ENCODE results near the gene SFXN1.

SFXN1 gene

DNA sequence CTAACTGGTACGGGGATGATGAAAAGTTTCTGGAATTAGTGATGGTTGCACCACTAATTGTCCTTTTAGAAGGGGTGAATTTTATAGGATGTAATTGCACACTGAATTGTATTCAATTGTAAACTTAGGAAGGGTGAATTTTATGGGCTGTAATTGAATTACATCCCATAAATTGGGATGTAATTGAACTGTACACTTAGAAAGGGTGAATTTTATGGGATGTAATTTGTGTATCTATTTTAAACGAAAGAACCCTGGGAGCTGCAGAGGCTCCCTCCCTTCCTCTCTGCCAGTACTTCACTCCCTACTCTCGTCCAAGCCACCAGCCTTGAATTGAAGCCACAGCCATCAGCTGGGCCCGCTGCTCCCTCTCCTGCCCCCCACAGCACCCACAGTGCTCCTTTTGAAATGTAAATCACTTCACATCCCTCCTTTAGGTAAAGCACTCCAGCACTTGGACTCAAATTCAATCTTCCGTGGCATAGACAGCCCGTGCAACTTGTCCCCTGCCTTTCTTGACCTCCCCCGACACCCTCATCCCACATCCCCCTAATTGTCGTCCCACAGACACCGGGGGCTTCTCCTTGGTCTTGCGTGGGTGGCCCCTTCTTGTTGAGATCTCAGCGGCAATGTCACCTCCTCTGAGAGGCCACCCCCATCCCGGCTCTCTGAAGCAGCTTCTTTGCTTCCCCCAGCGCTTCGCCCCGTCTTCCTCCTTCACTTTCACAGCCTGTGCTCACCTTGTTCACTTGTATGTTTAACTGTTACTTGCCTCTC is 95.3 kb downstream of the SFXN1 start:
- no peak for DNase-seq (ENCODE audit: low read depth)

GRCh38 chr5:175575301-175575700 is 96.9 kb downstream of the SFXN1 start:
- DNase-seq (ENCODE audit: low read depth) = no peak

- no peak for DNase-seq (ENCODE audit: low read depth)
These were observed 97.7 kb downstream of the SFXN1 start for GRCh38 chr5:175576096-175576495.

- DNase-seq (ENCODE audit: low read depth) = no peak
These were observed 98.2 kb downstream of the SFXN1 start for GRCh38 chr5:175576591-175576990.

Measured in fibroblast of gingiva (primary cell).